Myocyte (in vitro differentiated cells): ENCODE measurements around the gene TPRN. TPM values are rescaled to one million over a fixed set of nuclear protein-coding genes. Genes with fewer than 3 reads are reported as not detected.

Experiments used
- DNase-seq: peaks from one replicate; pipeline ENCODE4 v3.0.0-alpha.2; 2012; ENCODE audit warnings: low read depth
- total RNA-seq: library from RNA; depleted of rRNA; stranded (reverse); fragments of >200 nt; gene quantifications from 2 replicates; pipeline ENCODE4 v1.2.3, GENCODE V29; 2014

TPRN gene
- total RNA-seq, 1 donor from 2014 or later: 19.5 TPM

DNA sequence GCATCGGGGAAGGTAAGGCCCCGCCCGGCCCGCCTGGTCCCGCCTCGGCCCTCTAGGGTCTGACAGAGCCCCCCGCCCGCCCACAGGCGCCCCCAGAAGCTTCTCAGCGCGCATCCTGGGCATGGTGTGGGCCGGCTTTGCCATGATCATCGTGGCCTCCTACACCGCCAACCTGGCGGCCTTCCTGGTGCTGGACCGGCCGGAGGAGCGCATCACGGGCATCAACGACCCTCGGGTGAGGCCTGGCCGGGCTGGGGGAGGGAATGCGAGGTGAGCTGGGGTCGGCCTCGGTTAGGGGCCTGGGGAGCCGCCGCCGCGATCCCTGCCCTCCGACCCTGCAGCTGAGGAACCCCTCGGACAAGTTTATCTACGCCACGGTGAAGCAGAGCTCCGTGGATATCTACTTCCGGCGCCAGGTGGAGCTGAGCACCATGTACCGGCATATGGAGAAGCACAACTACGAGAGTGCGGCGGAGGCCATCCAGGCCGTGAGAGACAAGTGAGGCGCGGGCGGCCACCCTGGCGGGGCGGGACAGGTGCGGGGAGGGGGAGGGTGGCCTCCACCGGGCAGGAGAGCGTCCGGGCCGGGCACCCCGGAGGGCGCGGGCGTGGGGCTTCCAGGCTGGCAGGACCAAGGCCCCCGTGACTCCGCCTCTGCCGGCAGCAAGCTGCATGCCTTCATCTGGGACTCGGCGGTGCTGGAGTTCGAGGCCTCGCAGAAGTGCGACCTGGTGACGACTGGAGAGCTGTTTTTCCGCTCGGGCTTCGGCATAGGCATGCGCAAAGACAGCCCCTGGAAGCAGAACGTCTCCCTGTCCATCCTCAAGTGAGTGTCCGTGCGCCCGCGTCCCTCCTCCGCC is 37.8 kb downstream of the TPRN start:
- no peak for DNase-seq

DNA sequence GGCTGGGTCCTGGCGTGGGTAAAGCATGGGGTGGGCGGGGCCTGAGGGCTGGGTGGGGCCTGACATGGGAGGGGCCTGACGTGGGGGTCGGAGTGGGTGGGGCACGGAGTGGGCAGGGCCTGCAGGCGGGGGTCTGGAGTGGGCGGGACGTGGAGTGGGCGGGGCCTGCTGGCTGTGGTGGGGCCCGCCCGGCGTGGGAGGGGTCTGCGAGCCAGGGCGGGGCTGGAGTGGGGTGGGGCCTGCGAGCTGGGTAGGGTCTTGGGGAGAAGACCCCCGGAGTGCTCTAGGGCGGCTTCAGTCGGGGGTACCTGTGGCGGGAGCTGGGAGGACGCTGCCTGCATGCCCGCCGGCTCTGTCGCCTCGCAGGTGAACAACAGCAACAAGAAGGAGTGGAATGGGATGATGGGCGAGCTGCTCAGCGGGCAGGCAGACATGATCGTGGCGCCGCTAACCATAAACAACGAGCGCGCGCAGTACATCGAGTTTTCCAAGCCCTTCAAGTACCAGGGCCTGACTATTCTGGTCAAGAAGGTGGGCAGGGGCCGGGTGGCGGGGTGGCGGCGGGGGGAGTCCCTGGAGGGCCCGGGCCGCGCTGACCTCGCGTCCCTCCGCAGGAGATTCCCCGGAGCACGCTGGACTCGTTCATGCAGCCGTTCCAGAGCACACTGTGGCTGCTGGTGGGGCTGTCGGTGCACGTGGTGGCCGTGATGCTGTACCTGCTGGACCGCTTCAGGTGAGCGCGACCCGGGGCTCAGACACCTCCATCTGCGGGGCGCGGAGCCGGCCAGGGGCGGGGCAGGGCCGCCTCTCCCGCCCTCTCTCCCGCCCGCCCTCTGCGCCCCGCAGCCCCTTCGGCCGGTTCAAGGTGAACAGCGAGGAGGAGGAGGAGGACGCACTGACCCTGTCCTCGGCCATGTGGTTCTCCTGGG is 38.7 kb downstream of the TPRN start:
- no peak for DNase-seq

DNA sequence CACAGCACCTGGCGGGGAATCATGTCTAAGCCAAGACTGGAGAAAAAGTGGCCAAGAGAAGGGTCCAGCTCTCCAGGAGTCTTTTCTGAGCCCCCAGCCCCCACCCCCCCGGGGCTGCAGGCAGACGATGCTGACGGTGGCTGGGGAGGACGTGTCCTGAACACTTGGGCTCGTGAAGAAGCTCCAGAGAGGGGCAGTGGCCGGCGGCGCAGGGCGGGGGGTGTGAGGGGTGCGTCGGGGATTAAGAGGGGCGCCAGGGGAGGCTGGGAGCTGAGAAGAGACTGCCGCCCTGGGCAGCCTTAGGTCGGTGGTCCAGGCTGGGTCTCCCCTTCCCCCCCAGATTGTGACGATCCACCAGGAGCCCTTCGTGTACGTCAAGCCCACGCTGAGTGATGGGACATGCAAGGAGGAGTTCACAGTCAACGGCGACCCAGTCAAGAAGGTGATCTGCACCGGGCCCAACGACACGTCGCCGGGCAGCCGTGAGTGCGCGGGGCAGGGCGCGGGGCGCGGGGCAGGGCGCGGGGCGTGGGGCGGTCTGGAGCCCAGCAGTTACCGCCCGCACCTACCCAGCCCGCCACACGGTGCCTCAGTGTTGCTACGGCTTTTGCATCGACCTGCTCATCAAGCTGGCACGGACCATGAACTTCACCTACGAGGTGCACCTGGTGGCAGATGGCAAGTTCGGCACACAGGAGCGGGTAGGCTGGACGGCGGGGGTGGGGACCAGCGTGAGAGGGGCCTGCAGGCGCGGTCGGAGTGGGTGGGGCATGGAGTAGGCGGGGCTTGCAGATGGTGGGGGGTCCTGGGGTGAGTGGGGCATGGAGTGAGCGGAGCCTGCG is 39.6 kb downstream of the TPRN start:
- no peak for DNase-seq

DNA sequence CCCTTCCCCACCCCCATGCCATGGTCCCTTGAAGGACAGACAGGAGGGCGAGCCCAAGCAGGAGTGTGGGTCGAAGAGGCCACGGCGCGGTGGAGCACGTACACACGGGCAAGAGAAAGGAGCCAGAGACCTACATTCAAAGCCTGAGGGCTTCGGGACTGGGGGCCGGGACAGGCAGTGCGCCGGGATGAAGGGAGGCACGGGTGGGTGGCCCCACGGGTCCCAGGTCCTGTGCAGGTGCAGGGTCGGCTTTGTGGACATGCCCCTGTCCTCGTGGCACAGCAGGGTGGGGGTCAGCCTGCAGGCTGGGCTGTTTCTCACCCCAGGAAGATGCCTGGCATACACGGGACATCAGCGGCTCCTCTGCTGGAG is 40.5 kb downstream of the TPRN start:
- no peak for DNase-seq

DNA sequence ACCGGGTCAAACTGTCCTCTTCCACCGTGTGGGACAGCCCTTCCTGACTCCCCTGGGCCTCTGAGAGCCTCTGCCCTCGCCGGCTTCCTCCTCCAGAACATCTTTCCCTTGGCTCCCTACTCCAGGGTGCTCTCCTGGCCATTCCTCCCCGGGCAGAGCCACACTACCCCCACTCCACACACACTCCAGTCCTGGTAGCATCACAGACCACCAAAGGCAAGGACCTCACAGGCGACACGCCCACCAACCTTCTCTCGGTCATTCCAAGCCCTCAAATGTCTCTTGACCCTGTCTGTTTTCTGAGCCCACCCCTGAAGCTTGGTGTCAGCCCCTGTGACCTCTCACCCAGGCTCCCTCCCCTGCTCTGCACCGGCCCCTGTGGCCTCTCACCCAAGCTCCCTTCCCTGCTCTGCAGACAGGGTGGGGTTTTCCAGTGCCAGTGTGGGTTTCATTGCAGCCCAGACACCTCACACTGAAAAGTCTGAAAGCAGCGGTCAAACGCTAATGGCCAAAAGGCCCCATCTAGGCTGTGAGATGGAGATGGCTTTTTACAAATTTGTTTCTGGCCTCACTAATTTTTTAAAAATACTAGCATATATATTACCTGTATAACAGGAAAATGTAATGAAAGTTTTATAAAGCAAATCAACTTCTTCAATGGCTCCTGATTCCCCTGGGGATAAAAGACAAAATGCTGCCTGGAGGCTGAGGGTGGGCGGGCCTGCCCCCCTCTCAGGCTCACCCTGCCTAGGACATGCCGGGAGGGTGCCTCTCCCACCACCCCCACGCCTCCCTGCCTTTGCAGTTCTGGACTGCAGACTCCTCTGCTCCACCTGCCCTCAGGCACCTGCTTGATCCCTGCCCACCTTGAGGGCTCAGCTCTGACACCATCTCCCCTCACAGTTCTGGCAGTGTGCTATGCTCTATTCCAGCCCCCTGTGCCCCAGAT is 41.2 kb downstream of the TPRN start:
- DNase-seq: no peak

DNA sequence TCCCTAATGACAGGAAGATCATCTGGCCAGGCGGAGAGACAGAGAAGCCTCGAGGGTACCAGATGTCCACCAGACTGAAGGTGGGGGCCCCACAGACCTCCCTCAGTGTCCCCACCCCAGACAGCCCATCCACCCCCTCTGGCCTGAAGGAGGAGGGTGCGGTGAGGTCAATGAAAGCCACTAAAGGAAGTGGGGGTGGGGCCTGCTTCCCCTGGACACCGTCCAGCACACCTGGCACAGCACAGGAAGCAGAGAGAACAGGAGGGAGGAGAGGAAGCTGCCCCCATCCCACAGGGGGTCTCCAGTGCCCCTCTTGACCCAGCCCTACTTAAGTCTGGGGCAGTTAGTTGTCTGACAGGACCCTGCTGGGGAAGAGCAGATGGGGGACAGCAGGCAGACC is 41.9 kb downstream of the TPRN start:
- no peak for DNase-seq

DNA sequence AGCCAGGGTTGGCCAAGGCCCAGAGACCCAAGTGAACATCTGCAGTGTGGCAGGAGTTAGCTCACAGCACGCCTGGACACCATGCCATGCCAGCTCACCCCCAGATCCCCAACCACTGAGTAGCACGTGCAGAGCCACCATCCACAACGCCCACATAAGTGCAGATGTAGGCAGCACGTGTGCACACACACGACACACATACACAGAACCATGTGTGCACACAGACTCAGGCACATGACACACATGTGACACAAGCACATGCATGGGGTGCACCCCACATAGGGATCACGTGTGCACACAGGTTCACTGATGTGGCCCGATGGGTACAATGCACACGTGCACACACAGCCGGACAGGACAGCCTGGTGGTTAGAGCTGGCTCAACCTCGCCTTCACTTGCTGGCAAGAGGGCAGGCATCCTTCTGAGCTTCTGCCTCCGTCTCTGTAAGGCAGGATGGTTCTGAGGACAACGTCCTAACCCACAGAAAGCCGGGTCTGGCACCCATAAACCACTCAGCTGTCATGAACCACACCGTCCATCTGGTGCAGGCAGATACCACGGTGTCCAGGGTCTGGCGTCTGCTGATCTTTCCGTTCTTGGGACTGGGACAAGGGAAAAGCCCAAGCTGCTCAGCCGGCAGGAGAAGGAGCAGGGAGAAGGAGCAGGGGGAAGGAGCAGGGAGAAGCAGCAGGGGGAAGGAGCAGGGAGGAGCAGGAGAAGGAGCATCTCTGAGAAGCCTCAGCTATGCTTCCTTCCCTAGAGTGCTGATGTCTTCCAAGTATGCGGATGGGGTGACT is 42.7 kb downstream of the TPRN start:
- DNase-seq: no peak

- DNase-seq: no peak
Measured at GRCh38 chr9:137156567-137157375, 43.8 kb downstream of the TPRN start.

DNA sequence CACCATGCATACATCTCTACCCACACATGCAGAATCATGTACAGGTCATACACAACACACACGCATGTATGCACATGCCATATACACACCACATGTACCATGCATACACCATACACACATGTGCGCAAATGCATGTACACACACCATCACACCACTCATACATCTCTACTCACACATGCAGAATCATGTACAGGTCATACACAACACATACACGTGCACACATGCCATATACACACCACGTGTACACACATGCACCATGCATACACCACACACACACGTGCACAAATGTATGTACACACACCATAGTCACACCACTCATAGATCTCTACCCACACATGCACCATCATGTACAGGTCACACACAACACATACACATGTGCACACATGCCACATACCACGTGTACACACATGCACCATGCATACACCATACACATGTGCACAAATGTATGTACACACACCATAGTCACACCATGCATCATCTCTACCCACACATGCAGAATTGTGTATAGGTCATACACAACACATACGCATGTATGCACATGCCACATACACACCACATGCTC is 47.6 kb downstream of the TPRN start:
- no peak for DNase-seq

- DNase-seq: no peak
Measured at GRCh38 chr9:137150617-137151457, 49.7 kb downstream of the TPRN start.

GRCh38 chr9:137149942-137150616 is 50.5 kb downstream of the TPRN start:
- no peak for DNase-seq

DNA sequence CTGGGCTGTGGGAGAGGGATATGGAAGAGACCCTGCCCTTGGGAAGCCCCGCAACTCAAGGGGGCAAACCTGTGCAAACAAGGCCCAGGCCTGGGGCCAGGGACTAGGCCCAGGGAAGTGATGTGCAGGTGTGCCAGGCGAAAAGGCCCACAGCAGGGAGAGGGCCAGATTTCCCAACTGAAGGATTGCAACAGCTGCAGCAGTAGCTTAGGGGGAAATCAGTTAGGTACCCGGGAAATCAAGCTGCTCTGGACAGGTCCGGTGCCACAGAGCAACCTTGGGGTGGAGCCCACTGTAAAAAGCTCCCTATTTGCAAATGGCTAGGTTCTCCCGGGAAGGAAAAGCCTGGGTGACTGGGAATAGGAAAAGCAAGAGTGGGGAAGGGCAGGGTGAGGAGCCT is 51.2 kb downstream of the TPRN start:
- DNase-seq: no peak

DNA sequence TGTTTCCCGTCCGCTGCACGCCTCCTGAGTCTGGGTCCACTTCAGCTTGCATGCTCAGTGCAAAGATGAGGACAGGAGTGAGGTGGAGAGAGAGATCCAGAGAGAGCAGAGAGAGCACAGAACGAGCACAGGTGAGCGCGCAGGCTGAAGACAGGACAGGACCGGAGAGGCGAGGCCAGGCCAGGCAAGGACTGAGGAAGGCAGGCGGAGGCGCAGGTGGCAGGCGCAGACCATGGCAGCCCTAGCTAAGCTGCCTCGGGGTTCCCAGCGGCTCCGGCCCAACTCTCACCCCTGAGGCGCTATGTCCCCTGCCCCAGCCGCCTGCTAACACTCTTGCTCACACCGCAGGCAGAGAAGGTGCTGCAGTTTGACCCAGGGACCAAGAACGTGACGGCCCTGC is 51.9 kb downstream of the TPRN start:
- DNase-seq: no peak

GRCh38 chr9:137148242-137148641 is 52.3 kb downstream of the TPRN start:
- no peak for DNase-seq

- DNase-seq: no peak
Measured at GRCh38 chr9:137147793-137148160, 52.8 kb downstream of the TPRN start.

- DNase-seq: no peak
Measured at GRCh38 chr9:137147091-137147792, 53.3 kb downstream of the TPRN start.
